Progenitor cell of endocrine pancreas (in vitro differentiated cells): ENCODE data around the gene RPL27. TPM values are rescaled to one million over a fixed set of nuclear protein-coding genes. Genes with fewer than 3 reads are reported as not detected.

Experiments used
- DNase-seq: peaks from one replicate; pipeline ENCODE4 v3.0.0; 2021; ENCODE audit warnings: low spot score; ENCODE audit not compliant: unreplicated experiment
- H3K27ac Mint-ChIP-seq: 2 replicates; pipeline ENCODE4 v1.8.0; 2021; ENCODE audit warnings: mild to moderate bottlenecking, moderate library complexity, mixed read lengths
- H3K27me3 Mint-ChIP-seq: 2 replicates; pipeline ENCODE4 v1.8.0; 2021; ENCODE audit warnings: mixed read lengths
- H3K36me3 Mint-ChIP-seq: 2 replicates; pipeline ENCODE4 v1.8.0; 2022; ENCODE audit warnings: mixed read lengths; ENCODE audit not compliant: insufficient read depth
- H3K4me1 Mint-ChIP-seq: 2 replicates; pipeline ENCODE4 v1.8.0; 2021; ENCODE audit warnings: low read depth, mixed read lengths
- H3K4me3 Mint-ChIP-seq: 2 replicates; pipeline ENCODE4 v1.8.0; 2021; ENCODE audit warnings: low read depth, mild to moderate bottlenecking, moderate library complexity, mixed read lengths
- H3K9me3 Mint-ChIP-seq: 2 replicates; pipeline ENCODE4 v1.8.0; 2021; ENCODE audit warnings: low read depth, mixed read lengths
- total RNA-seq: library from RNA; stranded (reverse); gene quantifications from 2 replicates; pipeline ENCODE4 v1.2.1, GENCODE V29; 2021
- TF ChIP-seq, protein P1 (sequence below): fragments of 200-600 bp; sonication (generic); IDR thresholded peaks from one replicate; pipeline ENCODE4 v1.5.0; 2021; ENCODE audit warnings: antibody characterized with exemption, mild to moderate bottlenecking; ENCODE audit not compliant: unreplicated experiment

RPL27 gene
- total RNA-seq, 1 donor from 2014 or later = 862 TPM

DNA sequence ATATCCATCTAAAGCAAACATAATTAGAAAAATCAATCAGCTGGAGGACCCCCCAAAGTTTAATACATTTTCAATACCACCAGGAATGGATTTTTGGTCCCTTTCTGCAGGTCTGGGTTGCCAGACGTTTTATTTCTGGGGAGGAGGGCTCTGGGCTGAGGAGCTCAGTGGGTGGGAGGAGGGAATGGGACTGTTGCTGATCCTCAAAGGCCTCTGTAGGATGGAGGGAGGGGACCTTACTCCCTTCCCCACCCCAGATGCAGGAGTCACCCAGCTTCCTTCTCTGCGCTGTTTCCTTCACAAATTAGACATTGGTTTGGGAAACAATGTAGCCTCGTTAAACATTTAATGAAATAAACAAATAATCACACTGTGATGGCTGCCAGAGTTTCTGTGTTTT is 33.4 kb downstream of the RPL27 start:
- no peak for DNase-seq
- Mint-ChIP-seq H3K27me3 (no peaks in the 10 kb centered on the region), H3K9me3 (no peaks in the 10 kb centered on the region), H3K4me1 (peaks cover 22% of the 10 kb centered on the region), H3K4me3 (no peak overlapping the region), H3K36me3 (no peaks in the 10 kb centered on the region), H3K27ac (no peak overlapping the region)
- TF ChIP-seq, protein P1, sequence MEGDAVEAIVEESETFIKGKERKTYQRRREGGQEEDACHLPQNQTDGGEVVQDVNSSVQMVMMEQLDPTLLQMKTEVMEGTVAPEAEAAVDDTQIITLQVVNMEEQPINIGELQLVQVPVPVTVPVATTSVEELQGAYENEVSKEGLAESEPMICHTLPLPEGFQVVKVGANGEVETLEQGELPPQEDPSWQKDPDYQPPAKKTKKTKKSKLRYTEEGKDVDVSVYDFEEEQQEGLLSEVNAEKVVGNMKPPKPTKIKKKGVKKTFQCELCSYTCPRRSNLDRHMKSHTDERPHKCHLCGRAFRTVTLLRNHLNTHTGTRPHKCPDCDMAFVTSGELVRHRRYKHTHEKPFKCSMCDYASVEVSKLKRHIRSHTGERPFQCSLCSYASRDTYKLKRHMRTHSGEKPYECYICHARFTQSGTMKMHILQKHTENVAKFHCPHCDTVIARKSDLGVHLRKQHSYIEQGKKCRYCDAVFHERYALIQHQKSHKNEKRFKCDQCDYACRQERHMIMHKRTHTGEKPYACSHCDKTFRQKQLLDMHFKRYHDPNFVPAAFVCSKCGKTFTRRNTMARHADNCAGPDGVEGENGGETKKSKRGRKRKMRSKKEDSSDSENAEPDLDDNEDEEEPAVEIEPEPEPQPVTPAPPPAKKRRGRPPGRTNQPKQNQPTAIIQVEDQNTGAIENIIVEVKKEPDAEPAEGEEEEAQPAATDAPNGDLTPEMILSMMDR = no peak

DNA sequence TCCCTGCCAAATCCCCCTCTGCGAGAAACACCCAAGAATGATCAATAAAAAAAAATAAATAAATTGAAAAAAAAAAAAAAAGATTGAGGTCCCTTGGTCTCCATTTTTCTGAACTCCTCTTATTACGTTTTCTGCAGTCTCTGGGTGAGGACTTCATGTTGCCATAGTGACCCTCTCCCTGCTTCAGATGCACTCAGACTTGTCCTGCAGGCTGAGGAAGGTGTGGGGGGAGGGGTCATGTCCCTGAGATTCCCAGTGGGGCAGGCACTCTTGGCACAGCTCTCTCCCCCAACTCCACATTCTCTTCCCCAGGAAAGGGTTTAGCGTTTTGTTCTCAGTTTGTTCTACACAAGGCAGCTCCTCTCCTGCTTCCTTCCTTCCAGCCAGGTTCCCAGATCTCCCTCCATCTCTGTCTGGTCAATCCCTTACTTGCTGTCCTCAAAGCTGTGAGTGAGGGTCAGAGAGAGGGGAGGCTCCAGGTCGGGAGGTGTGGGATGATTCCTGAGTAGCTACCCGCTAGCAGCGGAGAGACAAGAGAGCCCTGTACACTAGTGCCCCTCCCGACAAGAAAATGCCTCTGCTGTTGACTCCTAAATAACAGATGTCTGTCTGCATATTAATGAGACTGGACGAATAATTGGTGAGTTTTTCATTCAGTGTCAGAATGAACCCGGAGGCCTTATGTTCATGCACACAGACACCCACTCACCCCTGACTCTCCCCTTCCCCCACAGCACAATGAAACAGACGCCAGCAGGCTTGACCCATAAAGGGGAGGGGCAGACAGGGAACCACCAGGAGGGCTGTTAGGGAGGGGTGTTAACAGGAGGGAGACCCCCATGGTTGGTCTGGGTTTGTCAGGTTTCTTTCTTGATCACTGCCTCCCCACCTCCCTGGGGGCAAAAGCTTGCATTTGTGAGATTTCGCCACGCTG is 36.0 kb downstream of the RPL27 start:
- DNase-seq = no peak
- TF ChIP-seq, protein P1 = no peak
- Mint-ChIP-seq H3K4me1 (peaks cover 22% of the 10 kb centered on the region), H3K36me3 (no peaks in the 10 kb centered on the region), H3K27me3 (no peaks in the 10 kb centered on the region), H3K4me3 (no peak overlapping the region), H3K27ac (peak overlapping the region; percentile 88), H3K9me3 (no peaks in the 10 kb centered on the region)

DNA sequence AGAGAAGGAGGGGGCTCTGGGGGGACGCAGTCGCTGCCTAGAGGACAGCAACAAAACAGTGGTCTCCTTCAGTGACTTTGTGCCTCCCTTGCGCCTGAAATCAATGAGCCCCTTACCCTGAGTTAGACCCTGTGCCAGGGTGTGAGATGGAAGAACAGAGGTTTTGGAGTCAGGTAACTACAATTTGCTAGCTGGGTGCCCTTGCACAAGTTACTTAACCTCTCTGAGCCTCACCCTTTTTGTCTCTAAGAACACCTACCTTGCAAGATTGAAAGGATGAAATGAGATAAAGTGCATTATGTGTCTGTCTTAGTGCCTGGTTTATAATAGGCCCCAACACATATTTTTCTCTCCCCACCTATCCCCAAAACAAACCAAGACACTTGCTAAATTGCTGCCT is 36.7 kb downstream of the RPL27 start:
- H3K36me3 Mint-ChIP-seq = no peaks in the 10 kb centered on the region
- peaks cover 22% of the 10 kb centered on the region for H3K4me1 Mint-ChIP-seq
- no peaks in the 10 kb centered on the region for H3K27me3 Mint-ChIP-seq
- H3K27ac Mint-ChIP-seq = no peak overlapping the region
- H3K4me3 Mint-ChIP-seq = no peak overlapping the region
- TF ChIP-seq, protein P1 = no peak
- H3K9me3 Mint-ChIP-seq = no peaks in the 10 kb centered on the region
- DNase-seq = no peak

DNA sequence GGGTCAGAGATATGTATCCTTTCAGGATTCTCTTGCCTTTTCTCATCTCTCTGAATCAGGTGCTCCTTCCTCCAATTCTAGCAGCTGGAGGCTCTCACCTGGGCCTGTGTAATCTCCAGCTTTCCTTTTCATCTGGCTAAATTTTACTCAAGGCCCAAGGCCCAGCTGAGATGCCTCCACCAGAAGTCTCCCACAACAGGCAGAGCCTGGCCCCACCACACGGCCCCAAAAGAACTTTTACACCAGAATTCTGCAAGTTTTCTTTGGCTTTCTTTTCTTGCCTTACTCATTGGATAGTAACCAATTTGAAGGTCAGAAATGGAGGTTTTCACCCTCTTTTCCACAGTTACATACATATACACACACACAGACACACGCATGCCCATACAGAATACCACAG is 41.4 kb downstream of the RPL27 start:
- Mint-ChIP-seq H3K4me3 (no peak overlapping the region), H3K27ac (peak overlapping the region; percentile 43), H3K4me1 (peaks cover 24% of the 10 kb centered on the region), H3K27me3 (no peaks in the 10 kb centered on the region), H3K36me3 (no peaks in the 10 kb centered on the region), H3K9me3 (no peaks in the 10 kb centered on the region)
- no peak for DNase-seq
- TF ChIP-seq, protein P1 = no peak

DNA sequence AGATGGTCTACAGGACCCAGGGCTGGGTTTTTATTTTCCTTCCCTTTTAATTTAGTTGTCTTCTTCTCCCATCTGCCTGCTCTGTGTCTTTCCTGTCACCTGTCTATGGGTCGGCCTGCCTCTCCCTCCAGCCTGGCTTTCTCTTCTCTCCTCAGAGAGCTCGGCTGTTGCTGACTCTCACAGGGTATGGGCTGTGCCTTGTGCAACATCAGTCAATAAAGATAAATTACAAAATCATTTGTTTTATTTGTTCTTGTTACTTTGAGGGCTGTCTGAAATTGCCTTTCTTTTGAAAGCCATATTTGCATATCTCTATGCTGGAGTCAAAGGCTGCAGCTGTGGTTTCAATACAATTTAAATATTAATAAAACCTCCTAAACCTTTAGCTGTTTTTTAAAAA is 42.4 kb downstream of the RPL27 start:
- Mint-ChIP-seq H3K4me1 (peaks cover 19% of the 10 kb centered on the region), H3K27me3 (no peaks in the 10 kb centered on the region), H3K36me3 (no peaks in the 10 kb centered on the region), H3K4me3 (no peak overlapping the region), H3K27ac (peak overlapping the region; percentile 35), H3K9me3 (no peaks in the 10 kb centered on the region)
- TF ChIP-seq, protein P1 = no peak
- no peak for DNase-seq
